ES-I3 (cell line): ENCODE measurements around the gene PCDH9.

Experiments
- H3K36me3 ChIP-seq: 2 replicates; pipeline ENCODE4 v1.6.1; 2013; ENCODE audit warnings: mild to moderate bottlenecking, low read length, control low read depth, moderate library complexity; ENCODE audit not compliant: insufficient read depth
- H3K4me1 ChIP-seq: 2 replicates; pipeline ENCODE4 v1.6.1; 2013; ENCODE audit warnings: mild to moderate bottlenecking, control low read depth, low read length; ENCODE audit not compliant: insufficient read depth
- H3K9ac ChIP-seq: 2 replicates; pipeline ENCODE4 v1.6.1; 2013; ENCODE audit warnings: low read depth, mild to moderate bottlenecking, low read length, moderate library complexity
- H3K9me3 ChIP-seq: 2 replicates; pipeline ENCODE4 v1.6.1; 2013; ENCODE audit warnings: mild to moderate bottlenecking, low read length, moderate library complexity; ENCODE audit not compliant: control insufficient read depth, insufficient read depth

Gene PCDH9

DNA sequence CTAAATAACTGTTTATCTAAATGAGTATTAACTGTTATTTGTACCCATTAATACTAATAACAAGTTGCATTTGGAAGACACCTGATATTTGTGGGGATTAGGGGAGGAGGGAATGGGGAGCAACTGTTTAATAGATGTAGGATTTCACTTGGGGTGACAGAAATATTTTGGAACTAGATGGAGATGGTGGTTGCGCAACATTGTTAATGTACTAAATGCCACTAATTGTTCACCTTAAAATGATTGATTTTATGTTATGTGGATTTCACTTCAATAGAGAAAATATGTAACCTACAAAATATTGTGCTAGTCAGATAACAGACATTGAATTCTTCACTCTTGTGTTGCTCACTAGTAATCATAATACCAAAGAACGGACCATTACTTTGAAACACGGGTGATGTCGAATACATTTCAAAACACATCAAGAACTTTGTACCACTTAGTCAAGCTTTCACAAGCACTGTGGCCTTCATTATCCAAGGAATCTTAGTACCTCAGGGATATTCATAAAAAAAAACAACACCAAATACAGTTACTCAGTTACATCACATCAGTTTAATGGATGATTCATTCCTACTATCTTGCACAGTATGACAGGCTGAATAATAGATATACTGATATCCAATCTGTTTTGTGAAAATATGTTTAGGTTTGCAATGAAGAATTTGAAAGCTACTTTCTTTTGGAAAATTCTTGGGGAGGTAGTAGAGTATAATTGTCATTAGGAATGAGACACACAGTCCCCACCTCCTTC is 721.8 kb downstream of the PCDH9 start:
- Histone ChIP-seq H3K4me1 (peaks cover 8% of the 10 kb centered on the region), H3K36me3 (no peaks in the 10 kb centered on the region), H3K9me3 (no peaks in the 10 kb centered on the region), H3K9ac (no peak overlapping the region)

DNA sequence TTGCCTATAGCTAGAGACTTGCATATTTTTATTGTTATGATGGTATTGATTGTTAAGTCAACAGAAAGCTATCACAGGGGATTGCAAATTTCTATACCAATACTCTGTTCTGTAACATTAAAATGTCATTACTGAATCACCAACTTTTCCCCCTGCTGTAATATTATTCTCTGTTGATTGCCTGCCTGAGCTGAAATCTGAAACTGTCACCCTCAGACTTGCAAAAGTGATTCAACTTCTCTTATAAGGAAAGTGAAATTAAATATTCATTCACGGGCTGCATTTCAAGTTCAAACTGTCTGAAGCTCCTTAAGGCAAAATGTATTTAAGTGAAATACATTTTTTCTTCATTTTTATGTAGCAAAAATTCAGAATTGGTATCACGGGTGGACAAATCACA is 723.2 kb downstream of the PCDH9 start:
- H3K9ac ChIP-seq, result no peak overlapping the region
- H3K36me3 ChIP-seq, result no peaks in the 10 kb centered on the region
- peaks cover 8% of the 10 kb centered on the region for H3K4me1 ChIP-seq
- no peaks in the 10 kb centered on the region for H3K9me3 ChIP-seq

DNA sequence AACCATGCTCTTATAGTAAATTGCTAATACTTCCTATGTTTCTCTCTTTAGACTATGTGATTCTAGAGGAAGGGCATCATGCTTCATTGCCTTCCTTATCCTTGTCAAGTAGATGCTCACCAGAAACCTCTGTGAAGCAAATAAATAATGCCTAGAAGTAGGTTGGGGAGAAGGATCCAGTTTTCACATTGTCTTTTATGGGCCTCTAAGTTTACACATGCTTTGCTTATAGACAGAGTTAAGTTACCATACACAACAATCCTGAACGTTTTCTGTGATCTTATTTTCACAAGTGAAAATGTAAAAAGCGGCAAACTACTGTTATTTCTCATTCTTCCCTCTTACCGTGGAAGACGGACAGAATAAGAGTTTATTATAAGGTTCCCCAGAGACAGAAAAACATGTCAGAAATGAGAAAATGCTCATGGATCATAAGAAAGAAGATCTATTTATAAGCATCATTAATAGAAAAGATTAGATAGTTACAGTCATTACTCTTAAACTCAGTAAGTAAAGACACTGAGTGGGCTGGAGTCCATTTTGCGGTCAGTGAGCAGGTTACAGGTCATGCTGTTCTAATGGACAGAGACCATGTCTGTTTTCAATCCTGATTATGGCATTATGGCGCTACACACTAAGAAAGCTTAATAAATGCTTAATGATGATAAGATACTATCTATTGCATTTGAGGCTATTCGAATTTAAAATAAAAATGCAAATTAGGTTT is 723.9 kb downstream of the PCDH9 start:
- no peak overlapping the region for H3K9ac ChIP-seq
- H3K36me3 ChIP-seq, result no peaks in the 10 kb centered on the region
- no peaks in the 10 kb centered on the region for H3K9me3 ChIP-seq
- peaks cover 8% of the 10 kb centered on the region for H3K4me1 ChIP-seq

DNA sequence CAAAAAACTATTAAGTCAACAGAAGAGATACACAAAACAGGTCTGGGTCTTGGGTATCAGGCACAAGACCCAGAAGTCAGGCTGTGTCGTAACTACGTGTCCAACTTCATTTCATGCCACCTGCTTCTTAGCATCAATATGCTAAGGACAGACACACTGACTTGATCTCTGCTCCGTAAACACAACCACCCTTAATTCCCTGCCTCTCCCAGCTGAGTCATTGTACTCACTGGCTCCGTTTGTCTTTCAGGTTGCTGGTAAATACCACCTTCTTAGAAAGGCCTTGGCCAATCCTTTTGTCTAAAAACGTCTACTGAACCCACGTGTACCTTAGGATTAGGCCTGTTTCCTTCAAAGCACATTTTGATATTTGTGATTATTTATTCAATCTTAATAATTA is 726.2 kb downstream of the PCDH9 start:
- no peaks in the 10 kb centered on the region for H3K9me3 ChIP-seq
- H3K9ac ChIP-seq, result no peak overlapping the region
- H3K4me1 ChIP-seq, result peaks cover 8% of the 10 kb centered on the region
- no peaks in the 10 kb centered on the region for H3K36me3 ChIP-seq

DNA sequence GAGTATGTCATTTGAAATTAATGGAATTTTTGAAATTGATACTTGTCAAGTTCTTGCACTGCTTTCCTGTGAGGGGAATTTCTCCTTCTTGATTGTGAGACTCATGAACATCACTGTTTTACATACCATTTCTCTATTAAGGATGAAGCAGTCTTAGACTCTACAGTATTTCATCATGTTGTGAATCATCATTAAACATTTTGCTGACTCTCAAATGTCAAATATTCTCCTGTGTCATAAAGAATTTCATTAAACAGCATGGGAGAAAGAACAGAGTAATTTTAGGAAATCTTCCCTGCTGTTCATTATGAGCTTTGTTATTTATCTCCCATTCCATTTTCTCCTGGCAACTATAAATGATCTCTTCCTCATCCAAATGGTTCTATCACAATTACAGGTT is 729.0 kb downstream of the PCDH9 start:
- Histone ChIP-seq H3K36me3 (no peaks in the 10 kb centered on the region), H3K4me1 (peaks cover 8% of the 10 kb centered on the region), H3K9me3 (no peaks in the 10 kb centered on the region), H3K9ac (no peak overlapping the region)

DNA sequence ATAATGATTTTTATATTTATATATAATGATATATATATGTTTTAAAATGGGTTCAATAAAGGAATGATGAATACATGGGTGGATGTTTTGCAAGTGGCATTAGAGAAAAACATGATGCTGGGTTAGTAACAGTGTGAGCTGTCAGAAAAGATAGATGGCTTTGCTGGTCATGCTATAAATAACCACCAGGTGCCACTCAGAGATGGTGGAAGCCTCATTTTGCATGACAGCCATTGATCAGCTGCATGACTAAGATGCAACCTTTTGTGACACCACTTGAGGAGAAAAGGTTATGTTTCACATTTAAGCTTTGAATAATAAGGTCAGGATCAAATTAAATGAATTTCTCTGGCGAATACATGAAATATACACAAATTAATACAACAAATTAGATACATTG is 737.7 kb downstream of the PCDH9 start:
- Histone ChIP-seq H3K4me1 (peaks cover 4% of the 10 kb centered on the region; the same call in 1 of the 2 replicates), H3K9me3 (no peaks in the 10 kb centered on the region), H3K9ac (no peak overlapping the region), H3K36me3 (no peaks in the 10 kb centered on the region)

DNA sequence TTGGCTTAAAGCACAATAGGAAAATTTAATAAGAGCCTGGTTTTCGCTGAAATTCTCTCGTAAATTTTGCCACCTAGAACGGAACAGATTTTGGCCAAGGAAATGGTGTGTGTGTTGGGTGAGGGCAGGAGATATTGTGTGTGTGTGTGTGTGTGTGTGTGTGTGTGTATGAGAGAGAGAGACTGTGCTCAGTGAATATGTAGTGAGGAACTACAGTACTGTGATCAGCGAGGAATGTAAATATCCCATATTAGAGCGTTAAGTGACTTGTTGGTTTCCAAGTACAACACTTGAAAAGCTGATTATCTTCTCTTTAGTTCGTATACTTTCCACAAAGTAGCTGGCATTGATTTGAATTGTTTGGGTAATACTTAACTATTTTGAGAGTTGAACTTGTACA is 738.9 kb downstream of the PCDH9 start:
- H3K9ac ChIP-seq, result no peak overlapping the region
- H3K4me1 ChIP-seq, result peaks cover 4% of the 10 kb centered on the region; the same call in 1 of the 2 replicates
- no peaks in the 10 kb centered on the region for H3K36me3 ChIP-seq
- no peaks in the 10 kb centered on the region for H3K9me3 ChIP-seq

DNA sequence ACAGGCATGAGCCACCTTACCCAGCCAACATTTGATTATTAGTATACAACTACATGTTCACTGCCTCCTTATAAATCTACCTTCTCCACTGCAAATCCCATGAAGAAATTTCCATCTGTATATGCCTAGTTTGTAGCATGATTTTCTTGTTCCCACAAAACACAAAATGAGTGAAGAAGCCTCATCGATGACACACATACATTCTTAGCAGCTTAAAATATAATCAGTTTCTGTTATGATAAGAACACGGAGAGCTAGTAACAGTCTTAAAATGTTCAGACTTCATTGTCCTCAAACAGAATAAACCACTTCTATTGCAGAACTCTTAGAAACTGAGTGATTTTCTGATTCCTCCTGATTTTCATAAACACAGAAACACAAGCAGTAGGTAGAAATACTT is 740.5 kb downstream of the PCDH9 start:
- no peaks in the 10 kb centered on the region for H3K9me3 ChIP-seq
- no peak overlapping the region for H3K9ac ChIP-seq
- H3K36me3 ChIP-seq, result no peaks in the 10 kb centered on the region
- H3K4me1 ChIP-seq, result peaks cover 4% of the 10 kb centered on the region; the same call in 1 of the 2 replicates

DNA sequence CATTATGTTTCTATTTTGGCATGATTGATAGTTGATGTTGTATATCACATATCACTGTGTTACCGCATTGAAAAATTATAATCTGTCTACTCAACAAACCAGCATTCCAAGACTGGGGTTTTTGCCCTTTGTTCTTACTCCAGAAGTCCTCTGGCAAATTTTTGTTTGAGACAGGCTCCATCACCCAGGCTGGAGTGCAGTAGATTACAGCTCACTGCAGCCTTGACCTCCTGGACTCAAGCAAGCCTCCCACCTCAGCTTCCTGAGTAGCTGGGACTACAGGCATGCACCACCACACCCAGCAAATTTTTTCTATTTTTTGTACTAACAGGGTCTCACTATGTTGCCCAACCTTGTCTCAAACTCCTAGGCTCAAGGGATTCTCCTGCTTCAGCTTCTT is 741.0 kb downstream of the PCDH9 start:
- no peaks in the 10 kb centered on the region for H3K9me3 ChIP-seq
- H3K36me3 ChIP-seq, result no peaks in the 10 kb centered on the region
- H3K4me1 ChIP-seq, result peaks cover 4% of the 10 kb centered on the region; the same call in 1 of the 2 replicates
- H3K9ac ChIP-seq, result no peak overlapping the region

DNA sequence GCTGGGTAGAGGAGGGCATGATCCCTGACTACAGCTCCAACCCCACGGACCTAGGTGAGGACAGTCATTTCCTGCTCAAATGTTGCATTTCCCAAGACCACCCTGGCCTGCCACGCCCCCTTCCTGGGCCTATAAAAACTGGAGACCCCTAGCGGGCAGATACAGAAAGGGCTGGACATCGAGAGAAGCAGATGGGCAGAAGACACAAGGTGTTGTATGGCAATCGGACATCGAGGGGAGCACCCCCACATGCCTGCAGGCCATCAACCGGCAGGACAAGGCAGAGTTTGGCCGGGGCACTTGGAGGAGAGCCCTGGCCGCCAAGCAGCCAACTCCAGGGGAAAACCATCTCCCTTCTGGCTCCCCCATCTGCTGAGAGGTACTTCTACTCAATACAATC is 746.4 kb downstream of the PCDH9 start:
- no peaks in the 10 kb centered on the region for H3K9me3 ChIP-seq
- no peaks in the 10 kb centered on the region for H3K4me1 ChIP-seq
- H3K36me3 ChIP-seq, result no peaks in the 10 kb centered on the region
- no peak overlapping the region for H3K9ac ChIP-seq

DNA sequence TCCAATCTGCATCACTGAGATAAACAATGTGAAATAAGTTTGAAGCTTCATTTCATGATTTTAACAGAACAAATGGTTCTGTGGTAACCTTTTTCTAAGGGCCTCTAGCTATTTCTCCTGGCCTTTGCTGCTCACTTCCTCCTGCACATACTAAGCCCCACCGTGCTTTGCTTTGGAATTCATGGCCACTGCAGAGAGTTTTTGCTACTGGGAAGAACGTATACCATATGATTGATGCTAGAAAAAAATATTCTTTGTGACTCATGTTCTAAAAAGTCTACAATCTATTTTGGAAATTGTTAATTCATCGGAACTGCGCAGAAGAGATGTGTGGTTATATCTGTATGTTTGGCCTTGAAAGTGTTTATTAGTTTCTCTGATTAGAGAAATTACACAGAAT is 747.3 kb downstream of the PCDH9 start:
- no peaks in the 10 kb centered on the region for H3K36me3 ChIP-seq
- no peak overlapping the region for H3K9ac ChIP-seq
- no peaks in the 10 kb centered on the region for H3K9me3 ChIP-seq
- H3K4me1 ChIP-seq, result no peaks in the 10 kb centered on the region

DNA sequence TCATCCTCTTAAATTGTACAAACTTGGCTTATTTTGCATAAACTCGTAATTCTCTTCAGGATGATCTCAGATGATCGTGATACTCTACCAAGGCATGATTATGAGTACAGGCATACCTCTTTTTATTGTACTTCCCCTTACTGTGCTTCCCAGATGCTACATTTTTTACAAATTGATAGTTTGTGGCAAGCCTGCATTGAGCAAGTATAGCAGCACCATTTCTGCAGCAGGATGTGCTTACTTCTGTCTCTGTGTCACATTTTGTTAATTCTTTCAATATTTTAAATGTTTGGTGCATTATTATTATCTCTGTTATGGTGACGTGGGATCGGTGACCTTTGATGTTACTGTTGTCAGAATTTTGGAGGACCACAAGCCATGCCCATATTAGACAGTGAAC is 752.3 kb downstream of the PCDH9 start:
- H3K9me3 ChIP-seq, result no peaks in the 10 kb centered on the region

DNA sequence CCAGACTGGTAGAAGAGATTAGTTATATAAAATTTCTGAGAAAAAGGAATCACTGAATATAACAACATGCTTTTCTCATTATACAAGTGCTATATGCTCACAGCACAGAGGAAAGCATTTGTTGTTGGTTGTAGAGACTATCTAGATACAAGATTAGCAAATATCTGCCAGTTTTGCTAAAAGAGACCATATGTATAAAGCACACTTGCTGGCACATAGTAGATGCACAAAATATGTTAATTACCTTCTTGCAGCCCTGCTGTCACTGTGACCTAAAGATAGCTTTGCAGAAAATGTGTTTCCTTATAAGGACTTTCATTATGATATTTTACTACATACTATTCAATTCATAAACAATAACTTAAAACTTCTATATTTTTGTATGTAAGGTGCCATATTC is 755.1 kb downstream of the PCDH9 start:
- H3K36me3 ChIP-seq, result no peaks in the 10 kb centered on the region
- H3K4me1 ChIP-seq, result no peaks in the 10 kb centered on the region
- no peak overlapping the region for H3K9ac ChIP-seq
- no peaks in the 10 kb centered on the region for H3K9me3 ChIP-seq

More for the DNA sequence above, 752.3 kb downstream of the PCDH9 start:
- Histone ChIP-seq H3K36me3 (no peaks in the 10 kb centered on the region), H3K4me1 (no peaks in the 10 kb centered on the region), H3K9ac (no peak overlapping the region)

DNA sequence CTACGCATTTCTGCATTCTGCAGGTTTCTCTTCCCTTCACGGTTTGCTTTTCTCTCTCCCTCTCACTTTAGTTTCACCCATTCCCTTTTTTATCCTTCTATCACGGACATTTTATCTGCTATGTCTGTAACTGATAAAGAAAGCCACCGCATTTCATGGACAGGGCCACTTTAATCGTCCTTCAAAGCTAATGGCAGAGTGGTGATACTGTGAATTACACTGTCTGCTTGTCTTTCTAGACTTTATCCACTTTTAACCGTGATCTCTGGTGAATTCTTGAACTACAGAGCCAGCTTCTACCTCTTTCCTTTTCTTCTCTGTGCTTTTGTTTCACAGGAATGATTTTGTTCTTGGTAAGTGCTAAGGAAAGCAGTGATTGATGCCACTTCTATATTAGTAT is 760.4 kb downstream of the PCDH9 start:
- no peaks in the 10 kb centered on the region for H3K36me3 ChIP-seq
- no peaks in the 10 kb centered on the region for H3K9me3 ChIP-seq
- no peaks in the 10 kb centered on the region for H3K4me1 ChIP-seq
- no peak overlapping the region for H3K9ac ChIP-seq

DNA sequence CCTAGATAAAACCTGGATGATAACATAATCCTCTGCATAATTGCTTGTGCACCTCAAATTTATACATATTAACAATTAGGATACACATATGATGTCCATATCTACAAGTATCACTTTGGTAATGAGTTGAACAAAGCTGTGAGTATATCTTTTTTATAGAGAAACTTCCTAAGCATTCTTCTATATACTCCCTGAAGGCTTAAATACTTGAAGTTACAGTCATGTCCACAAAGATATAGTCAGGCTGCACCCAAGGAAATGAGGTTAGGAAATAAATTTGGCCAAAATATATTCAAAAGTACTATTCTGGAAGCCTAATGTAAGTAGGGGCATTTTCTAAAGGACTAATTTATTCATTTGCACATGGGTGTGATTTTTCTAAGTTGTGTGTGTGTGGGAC is 761.5 kb downstream of the PCDH9 start:
- no peaks in the 10 kb centered on the region for H3K4me1 ChIP-seq
- H3K9ac ChIP-seq, result no peak overlapping the region
- no peaks in the 10 kb centered on the region for H3K9me3 ChIP-seq
- H3K36me3 ChIP-seq, result no peaks in the 10 kb centered on the region
